Measurements from ENCODE around the gene PTCSC3.
"Not testable (repeated sequence)": the region's sequence is repeated elsewhere in the genome, so short reads cannot be mapped to it uniquely, and the experiment has no call there.

PTCSC3 gene

DNA sequence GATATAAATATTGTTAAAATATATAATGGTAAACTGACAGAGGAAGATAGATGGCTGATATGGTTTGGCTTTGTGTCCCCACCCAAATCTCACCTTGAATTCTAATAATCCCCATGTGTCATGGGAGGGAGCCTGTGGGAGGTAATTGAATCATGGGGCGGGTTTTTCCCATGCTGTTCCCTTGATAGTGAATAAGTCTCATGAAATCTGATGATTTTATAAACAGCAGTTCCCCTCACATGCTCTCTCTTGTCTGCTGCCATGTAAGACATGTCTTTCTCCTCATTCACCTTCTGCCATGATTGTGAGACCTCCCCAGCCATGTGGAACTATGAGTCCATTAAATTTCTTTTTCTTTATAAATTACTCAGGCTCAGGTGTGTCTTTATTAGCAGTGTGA is 46.3 kb downstream of the PTCSC3 start:
- in situ Hi-C loops (cut with HindIII; ENCODE audit: low sequenced_read_pairs), result no loop called here
- H3K4me3 ChIP-seq (ENCODE audit: low read depth, low read length), result no peak overlapping the region
- DNase-seq (ENCODE audit: low read depth, low spot score), result no peak
- TF ChIP-seq CTCF (IDR thresholded peaks at IDR 0.05; ENCODE audit: low read depth, low read length), result no peak

DNA sequence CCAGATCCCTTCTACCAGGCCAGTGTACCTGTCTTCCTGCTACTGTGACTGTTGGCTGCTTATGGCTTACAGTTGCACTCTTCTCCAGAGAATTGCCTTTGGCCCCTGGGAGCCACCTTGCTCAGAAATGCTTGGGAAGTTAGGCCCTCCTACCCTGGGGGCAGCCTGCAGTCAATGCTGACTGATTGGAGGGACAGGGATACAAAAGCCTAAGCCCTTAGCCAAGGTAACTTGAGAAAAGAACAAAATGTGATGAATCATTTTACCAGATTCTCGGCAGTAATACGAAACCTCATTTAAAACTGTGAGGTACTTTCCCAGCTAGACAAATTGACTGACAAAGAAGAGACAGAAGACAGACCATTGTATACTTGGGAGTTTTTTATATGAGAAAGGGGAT is 47.3 kb downstream of the PTCSC3 start:
- no peak for TF ChIP-seq CTCF (IDR thresholded peaks at IDR 0.05; ENCODE audit: low read depth, low read length)
- DNase-seq (ENCODE audit: low read depth, low spot score), result peak; percentile 5

DNA sequence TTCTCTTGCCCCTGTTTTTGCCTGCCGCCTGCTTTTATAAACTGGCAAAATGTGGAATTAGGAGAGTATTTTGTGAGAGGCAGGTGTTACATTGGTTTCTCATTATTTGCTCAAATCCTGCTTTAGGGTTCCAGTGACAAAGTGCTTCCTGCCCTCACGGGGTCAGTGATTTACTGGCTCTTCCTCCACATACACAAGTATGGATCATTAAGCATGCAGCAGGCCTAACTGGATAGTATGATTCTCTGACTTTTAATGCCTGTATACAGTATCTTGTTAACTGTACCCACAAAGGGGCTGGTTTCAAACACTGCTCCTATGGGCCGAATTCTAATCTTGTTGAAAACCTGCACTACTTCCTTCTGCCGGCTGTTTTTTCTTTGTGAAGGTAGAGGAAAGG is 63.2 kb downstream of the PTCSC3 start:
- H3K4me3 ChIP-seq (ENCODE audit: low read depth, low read length), result no peak overlapping the region
- DNase-seq (ENCODE audit: low read depth, low spot score), result no peak
- no peak for TF ChIP-seq CTCF (IDR thresholded peaks at IDR 0.05; ENCODE audit: low read depth, low read length)
- in situ Hi-C loops (cut with HindIII; ENCODE audit: low sequenced_read_pairs), result no loop called here

More for the DNA sequence above, 47.3 kb downstream of the PTCSC3 start:
- H3K4me3 ChIP-seq (ENCODE audit: low read depth, low read length), result no peak overlapping the region
- in situ Hi-C loops (cut with HindIII; ENCODE audit: low sequenced_read_pairs), result no loop called here

GRCh38 chr14:36111822-36112583 is 64.5 kb downstream of the PTCSC3 start:
- TF ChIP-seq CTCF (IDR thresholded peaks at IDR 0.05; ENCODE audit: low read depth, low read length), result no peak
- in situ Hi-C loops (cut with HindIII; ENCODE audit: low sequenced_read_pairs), result no loop called here
- no peak overlapping the region for H3K4me3 ChIP-seq (ENCODE audit: low read depth, low read length)
- DNase-seq (ENCODE audit: low read depth, low spot score), result no peak

- no peak overlapping the region for H3K4me3 ChIP-seq (ENCODE audit: low read depth, low read length)
- in situ Hi-C loops (cut with HindIII; ENCODE audit: low sequenced_read_pairs), result no loop called here
- no peak for DNase-seq (ENCODE audit: low read depth, low spot score)
- peak; percentile 18 for TF ChIP-seq CTCF (IDR thresholded peaks at IDR 0.05; ENCODE audit: low read depth, low read length)
Measured at GRCh38 chr14:36105401-36105800, 71.1 kb downstream of the PTCSC3 start.

- H3K4me3 ChIP-seq (ENCODE audit: low read depth, low read length); in situ Hi-C loops (cut with HindIII; ENCODE audit: low sequenced_read_pairs); DNase-seq (ENCODE audit: low read depth, low spot score): not testable (repeated sequence)
Measured at GRCh38 chr14:36104258-36104657, 72.3 kb downstream of the PTCSC3 start.

DNA sequence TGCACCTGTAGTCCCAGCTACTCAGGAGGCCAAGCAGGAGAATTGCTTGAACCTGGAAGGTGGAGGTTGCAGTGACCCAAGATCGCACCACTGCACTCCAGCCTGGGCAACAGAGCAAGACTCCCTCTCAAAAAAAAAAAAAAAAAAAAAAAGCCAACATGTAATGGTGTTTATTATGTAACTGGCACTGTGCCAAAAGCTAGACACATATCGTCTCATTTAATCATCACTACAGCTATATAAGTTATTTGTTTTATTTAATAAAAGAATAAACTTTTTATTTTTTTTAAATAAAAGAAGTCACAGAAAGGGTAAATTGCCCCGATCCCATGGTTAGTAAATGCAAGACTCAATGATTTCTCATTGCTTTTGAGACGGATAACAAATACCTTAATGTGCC is 76.9 kb downstream of the PTCSC3 start:
- DNase-seq (ENCODE audit: low read depth, low spot score), result no peak
- H3K4me3 ChIP-seq (ENCODE audit: low read depth, low read length), result no peak overlapping the region
- TF ChIP-seq CTCF (IDR thresholded peaks at IDR 0.05; ENCODE audit: low read depth, low read length), result no peak
- in situ Hi-C loops (cut with HindIII; ENCODE audit: low sequenced_read_pairs), result no loop called here

Measured in astrocyte of the spinal cord (primary cell).